DND-41 (cell line): ENCODE measurements around the gene PHOX2A.

Experiments used
- EZH2 ChIP-seq: IDR thresholded peaks from 3 replicates; pipeline ENCODE4 v1.6.1; 2012; ENCODE audit warnings: borderline replicate concordance, low read depth, mild to moderate bottlenecking, moderate library complexity, low read length, inconsistent platforms; ENCODE audit not compliant: severe bottlenecking
- TF ChIP-seq, protein P1 (sequence below): IDR thresholded peaks from 2 replicates; pipeline ENCODE4 v1.5.1; 2012; ENCODE audit warnings: borderline replicate concordance, low read length, moderate library complexity, mild to moderate bottlenecking; ENCODE audit not compliant: poor library complexity, severe bottlenecking; ENCODE audit errors: extremely low read depth

DNA sequence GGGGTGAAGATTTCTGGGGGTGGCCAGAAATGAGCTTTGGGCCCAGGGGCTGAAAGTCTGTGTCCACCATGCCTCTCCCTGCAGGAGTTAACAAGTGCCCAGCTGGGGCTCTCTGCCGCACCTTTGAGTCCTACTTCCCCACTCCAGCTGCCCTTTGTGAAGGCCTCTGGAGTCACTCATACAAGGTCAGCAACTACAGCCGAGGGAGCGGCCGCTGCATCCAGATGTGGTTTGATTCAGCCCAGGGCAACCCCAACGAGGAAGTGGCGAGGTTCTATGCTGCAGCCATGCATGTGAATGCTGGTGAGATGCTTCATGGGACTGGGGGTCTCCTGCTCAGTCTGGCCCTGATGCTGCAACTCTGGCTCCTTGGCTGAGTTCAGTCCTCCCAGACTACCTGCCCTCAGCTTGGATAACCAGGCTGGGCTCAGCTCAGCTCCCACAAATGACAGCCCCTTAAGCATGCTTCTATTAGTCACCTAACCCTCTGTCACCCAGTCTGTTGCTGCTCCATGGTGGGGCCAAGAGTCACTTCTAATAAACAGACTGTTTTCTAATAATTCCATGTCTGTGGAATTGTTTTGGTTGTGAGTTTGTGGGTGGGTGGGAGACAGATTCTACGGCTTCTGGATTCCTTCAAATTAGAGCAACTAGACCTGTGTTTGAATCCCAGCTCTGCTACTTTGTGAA is 22.4 kb downstream of the PHOX2A start:
- TF ChIP-seq, protein P1, sequence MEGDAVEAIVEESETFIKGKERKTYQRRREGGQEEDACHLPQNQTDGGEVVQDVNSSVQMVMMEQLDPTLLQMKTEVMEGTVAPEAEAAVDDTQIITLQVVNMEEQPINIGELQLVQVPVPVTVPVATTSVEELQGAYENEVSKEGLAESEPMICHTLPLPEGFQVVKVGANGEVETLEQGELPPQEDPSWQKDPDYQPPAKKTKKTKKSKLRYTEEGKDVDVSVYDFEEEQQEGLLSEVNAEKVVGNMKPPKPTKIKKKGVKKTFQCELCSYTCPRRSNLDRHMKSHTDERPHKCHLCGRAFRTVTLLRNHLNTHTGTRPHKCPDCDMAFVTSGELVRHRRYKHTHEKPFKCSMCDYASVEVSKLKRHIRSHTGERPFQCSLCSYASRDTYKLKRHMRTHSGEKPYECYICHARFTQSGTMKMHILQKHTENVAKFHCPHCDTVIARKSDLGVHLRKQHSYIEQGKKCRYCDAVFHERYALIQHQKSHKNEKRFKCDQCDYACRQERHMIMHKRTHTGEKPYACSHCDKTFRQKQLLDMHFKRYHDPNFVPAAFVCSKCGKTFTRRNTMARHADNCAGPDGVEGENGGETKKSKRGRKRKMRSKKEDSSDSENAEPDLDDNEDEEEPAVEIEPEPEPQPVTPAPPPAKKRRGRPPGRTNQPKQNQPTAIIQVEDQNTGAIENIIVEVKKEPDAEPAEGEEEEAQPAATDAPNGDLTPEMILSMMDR, result no peak
- TF ChIP-seq EZH2, result no peak
